Measurements from ENCODE around the gene GPATCH3. TPM values are rescaled to one million over a fixed set of nuclear protein-coding genes. Genes with fewer than 3 reads are reported as not detected.

The GPATCH3 gene
- total and polyA plus RNA-seq, 3 experiments from 2014 or later, result 15.2 to 21.3 (median 20.0) TPM

GRCh38 chr1:26844424-26845196 lies 55.7 kb downstream of the GPATCH3 start:
- peaks cover 25% of the 10 kb centered on the region for H3K36me3 ChIP-seq (ENCODE audit: insufficient read depth, low read length)
- CTCF ChIA-PET, result interaction anchor here (2.2 kb wide), 1 partner anchor 11 kb away, joined by 8 read pairs; no protein-coding TSS in a partner anchor

More at GRCh38 chr1:26844424-26845196, 55.7 kb downstream of the GPATCH3 start:
- peaks cover 0 to 15% (median 5%) of the 10 kb centered on the region in 3 donors for H3K4me1 Mint-ChIP-seq
- Histone ChIP-seq H3K27ac (ENCODE audit: low read depth, low read length) (no peak overlapping the region), H3K4me3 (ENCODE audit: low read length) (no peak overlapping the region), H3K4me1 (ENCODE audit: insufficient read depth, low read length) (no peaks in the 10 kb centered on the region), H3K9me3 (ENCODE audit: low read length) (no peaks in the 10 kb centered on the region), H3K27me3 (ENCODE audit: insufficient read depth, low read length, poor library complexity, severe bottlenecking) (no peaks in the 10 kb centered on the region)
- no peak for DNase-seq
- peaks cover 5 to 73% (median 8%) of the 10 kb centered on the region in 3 donors for H3K36me3 Mint-ChIP-seq
- H3K9me3 Mint-ChIP-seq, result no peaks in the 10 kb centered on the region
- POLR2A ChIA-PET, result interaction anchor here (0.6 kb wide), 1 partner anchor 10 kb away, joined by 3 read pairs; no protein-coding TSS in a partner anchor
- no peak overlapping the region for H3K4me3 Mint-ChIP-seq
- H3K27me3 Mint-ChIP-seq, result no peaks in the 10 kb centered on the region
- peak overlapping the region in 4 of 8 donors; percentile 19 to 58 (median 38) for H3K27ac Mint-ChIP-seq

Other genes starting within 250 kb of the GPATCH3 start
- gene ARID1A, start 204.5 kb downstream of the GPATCH3 start, total RNA-seq, result 10 to 100 TPM; 88.4 to 90.9 TPM
- 31.6 TPM for gene ARID1A, start 204.5 kb downstream of the GPATCH3 start, polyA plus RNA-seq
- 10 to 100 TPM; 23.6 to 24.9 TPM for gene PIGV, start 112.5 kb downstream of the GPATCH3 start, total RNA-seq
- gene PIGV, start 112.5 kb downstream of the GPATCH3 start, polyA plus RNA-seq, result 19.1 TPM
- 10 to 100 TPM; 61.5 to 66.0 TPM for gene ZDHHC18, start 73.8 kb downstream of the GPATCH3 start, total RNA-seq
- 21.7 TPM for gene ZDHHC18, start 73.8 kb downstream of the GPATCH3 start, polyA plus RNA-seq
- under 1 TPM in 1 of 2 experiments, not detected in 1; 0.37 TPM for gene SFN, start 37.3 kb downstream of the GPATCH3 start, total RNA-seq
- not detected for gene SFN, start 37.3 kb downstream of the GPATCH3 start, polyA plus RNA-seq
- gene GPN2, start 10.2 kb downstream of the GPATCH3 start, total RNA-seq, result 10 to 100 TPM; 60.2 to 69.9 TPM
- 18.8 TPM for gene GPN2, start 10.2 kb downstream of the GPATCH3 start, polyA plus RNA-seq
- gene NR0B2, start 13.5 kb upstream of the GPATCH3 start, total RNA-seq, result not detected
- gene NR0B2, start 13.5 kb upstream of the GPATCH3 start, polyA plus RNA-seq, result not detected
- gene NUDC, start 21.3 kb upstream of the GPATCH3 start, total RNA-seq, result 100 to 1,000 TPM; 167 to 168 TPM
- gene NUDC, start 21.3 kb upstream of the GPATCH3 start, polyA plus RNA-seq, result 122 TPM
- gene KDF1, start 60.0 kb upstream of the GPATCH3 start, total RNA-seq, result under 1 TPM; 0.24 to 0.39 TPM
- gene KDF1, start 60.0 kb upstream of the GPATCH3 start, polyA plus RNA-seq, result 4.6 TPM
- 1 to 10 TPM in 1 of 2 experiments, under 1 TPM in 1; 0.73 to 1.2 TPM for gene TRNP1, start 93.2 kb upstream of the GPATCH3 start, total RNA-seq
- not detected for gene TRNP1, start 93.2 kb upstream of the GPATCH3 start, polyA plus RNA-seq
- gene TENT5B, start 112.4 kb upstream of the GPATCH3 start, total RNA-seq, result not detected
- gene TENT5B, start 112.4 kb upstream of the GPATCH3 start, polyA plus RNA-seq, result not detected